ENCODE measurements around the gene AFF3.
"Not testable (repeated sequence)": the region's sequence is repeated elsewhere in the genome, so short reads cannot be mapped to it uniquely, and the experiment has no call there.

AFF3 gene

DNA sequence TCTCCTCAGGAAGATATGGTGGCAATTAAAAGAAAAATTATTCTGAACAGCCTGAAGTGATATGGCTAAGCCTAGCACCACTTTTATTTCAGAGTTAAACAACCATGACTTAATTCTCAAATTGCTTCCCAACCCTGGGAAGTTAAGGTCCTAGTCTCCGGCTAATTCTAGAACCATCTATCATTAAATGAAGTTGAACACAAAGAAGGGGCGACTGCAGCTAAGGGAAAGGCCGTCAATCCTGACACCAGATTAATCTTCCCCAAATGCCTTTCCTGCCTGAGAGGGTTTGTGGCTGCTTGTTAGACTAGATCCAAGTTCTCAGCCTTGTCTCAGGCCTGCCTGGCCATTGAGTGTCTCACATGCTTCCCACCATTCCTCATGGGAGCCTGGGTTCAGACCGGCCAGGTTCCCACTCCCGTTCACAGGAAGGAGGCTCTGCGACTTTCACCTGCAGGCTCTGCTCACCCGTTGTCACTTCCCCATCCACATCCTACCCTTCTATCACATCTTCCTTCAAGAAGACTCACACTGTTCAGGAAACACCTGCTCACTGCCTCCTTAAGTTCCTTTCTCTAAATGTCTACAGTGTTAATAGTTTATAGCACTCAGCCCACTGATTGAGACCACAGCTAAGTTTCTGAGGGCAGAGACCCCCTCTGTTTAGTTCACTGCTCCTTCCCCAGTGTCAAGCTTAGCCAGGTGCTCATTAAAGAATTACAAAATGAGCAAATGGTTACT, 369.6 kb downstream of the AFF3 start:
- DNase-seq (ENCODE audit: low read depth in 2 of 2, low spot score in 1 of 2), result no peak

GRCh38 chr2:99771681-99772333, 370.6 kb downstream of the AFF3 start:
- DNase-seq (ENCODE audit: low read depth in 2 of 2, low spot score in 1 of 2), result no peak

DNA sequence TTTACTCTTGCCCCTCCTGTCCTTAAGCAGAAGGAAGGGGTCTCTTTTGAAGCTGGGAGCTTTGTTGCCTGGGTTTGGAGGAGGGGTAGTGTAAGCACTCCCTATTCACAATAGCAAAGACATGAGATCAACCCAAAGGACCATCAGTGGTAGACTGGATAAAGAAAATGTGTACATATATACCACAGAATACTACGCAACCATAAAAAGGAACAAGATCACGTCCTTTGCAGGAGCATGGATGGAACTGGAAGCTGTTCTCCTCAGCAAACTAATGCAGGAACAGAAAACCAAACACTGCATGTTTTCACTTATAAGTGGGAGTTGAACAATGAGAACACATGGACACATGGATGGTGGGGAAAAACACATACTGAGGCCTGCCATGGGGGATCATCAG, 371.5 kb downstream of the AFF3 start:
- DNase-seq (ENCODE audit: low read depth in 2 of 2, low spot score in 1 of 2), result no peak

- no peak for DNase-seq (ENCODE audit: low read depth in 2 of 2, low spot score in 1 of 2)
Measured at GRCh38 chr2:99765731-99766318, 376.6 kb downstream of the AFF3 start.

DNA sequence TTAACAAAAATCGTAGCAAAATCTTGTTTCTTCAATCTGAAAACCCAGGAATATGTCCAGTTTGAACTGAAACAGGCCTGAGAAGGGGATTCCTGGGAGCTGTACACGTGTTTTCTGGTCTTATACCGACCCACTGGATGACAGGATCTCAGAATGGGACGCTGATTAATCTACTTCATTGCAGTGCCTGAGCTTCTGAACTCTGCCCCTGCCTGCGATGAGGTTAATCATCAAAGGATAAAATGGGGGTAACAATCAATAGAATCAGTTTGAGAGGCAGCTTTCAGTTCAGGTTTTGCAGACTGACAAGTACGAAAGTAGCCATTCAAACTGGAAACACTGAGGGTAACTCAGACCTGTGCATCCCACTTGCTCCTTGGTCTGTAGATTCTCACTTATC, 378.6 kb downstream of the AFF3 start:
- no peak for DNase-seq (ENCODE audit: low read depth in 2 of 2, low spot score in 1 of 2)

GRCh38 chr2:99762714-99763113, 379.7 kb downstream of the AFF3 start:
- no peak for DNase-seq (ENCODE audit: low read depth in 2 of 2, low spot score in 1 of 2)

- no peak for DNase-seq (ENCODE audit: low read depth in 2 of 2, low spot score in 1 of 2)
Measured at GRCh38 chr2:99757611-99758114, 384.7 kb downstream of the AFF3 start.

GRCh38 chr2:99756059-99756458, 386.3 kb downstream of the AFF3 start:
- DNase-seq (ENCODE audit: low read depth in 2 of 2, low spot score in 1 of 2), result no peak

DNA sequence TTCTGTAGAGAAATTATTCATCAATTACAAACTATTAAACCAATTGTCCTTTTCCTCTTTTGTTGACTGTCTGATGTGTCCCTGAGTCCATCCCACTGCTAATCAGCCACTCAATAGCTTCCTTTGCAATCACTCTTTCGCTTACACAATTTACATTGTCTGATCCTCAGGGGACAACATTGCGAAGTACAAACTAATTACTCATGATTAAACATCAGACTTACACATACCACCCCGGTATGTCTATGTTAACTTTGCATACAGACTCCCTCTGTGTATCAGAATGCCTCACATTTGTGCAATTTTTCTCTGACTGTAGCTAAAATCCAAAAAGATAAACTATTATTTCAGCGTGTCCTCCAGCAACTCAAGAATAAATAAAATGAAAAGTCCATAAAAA, 388.2 kb downstream of the AFF3 start:
- no peak for DNase-seq (ENCODE audit: low read depth in 2 of 2, low spot score in 1 of 2)

- DNase-seq (ENCODE audit: low read depth in 2 of 2, low spot score in 1 of 2), result no peak
Measured at GRCh38 chr2:99753505-99753904, 388.9 kb downstream of the AFF3 start.

GRCh38 chr2:99748344-99748743, 394.0 kb downstream of the AFF3 start:
- no peak for DNase-seq (ENCODE audit: low read depth in 2 of 2, low spot score in 1 of 2)

GRCh38 chr2:99747842-99748241, 394.5 kb downstream of the AFF3 start:
- no peak for DNase-seq (ENCODE audit: low read depth in 2 of 2, low spot score in 1 of 2)

- no peak for DNase-seq (ENCODE audit: low read depth in 2 of 2, low spot score in 1 of 2)
Measured at GRCh38 chr2:99743146-99743545, 399.2 kb downstream of the AFF3 start.

GRCh38 chr2:99737537-99737936, 404.9 kb downstream of the AFF3 start:
- no peak for DNase-seq (ENCODE audit: low read depth in 2 of 2, low spot score in 1 of 2)

GRCh38 chr2:99735753-99736152, 406.6 kb downstream of the AFF3 start:
- no peak for DNase-seq (ENCODE audit: low read depth in 2 of 2, low spot score in 1 of 2)

DNA sequence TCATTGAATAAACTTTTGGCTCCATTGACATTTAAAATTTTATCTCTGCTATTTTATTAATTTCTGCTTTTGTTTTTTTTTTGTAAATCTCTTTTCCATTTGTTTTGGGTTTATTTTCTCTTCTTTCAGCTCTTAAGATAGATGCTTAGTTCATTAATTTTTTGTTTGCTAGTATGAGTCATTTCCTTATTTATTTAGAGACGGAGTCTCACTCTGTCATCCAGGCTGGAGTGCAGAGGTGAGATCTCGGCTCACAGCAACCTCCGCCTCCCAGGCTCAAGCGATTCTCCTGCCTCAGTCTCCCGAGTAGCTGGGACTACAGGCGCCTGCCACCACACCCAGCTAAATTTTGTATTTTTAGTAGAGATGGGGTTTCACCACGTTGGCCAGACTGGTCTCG, 407.1 kb downstream of the AFF3 start:
- DNase-seq (ENCODE audit: low read depth in 2 of 2, low spot score in 1 of 2), result not testable (repeated sequence)

- no peak for DNase-seq (ENCODE audit: low read depth in 2 of 2, low spot score in 1 of 2)
Measured at GRCh38 chr2:99734236-99734635, 408.2 kb downstream of the AFF3 start.

- no peak for DNase-seq (ENCODE audit: low read depth in 2 of 2, low spot score in 1 of 2)
Measured at GRCh38 chr2:99729104-99730025, 413.0 kb downstream of the AFF3 start.

- DNase-seq (ENCODE audit: low read depth in 2 of 2, low spot score in 1 of 2), result no peak
Measured at GRCh38 chr2:99728166-99728565, 414.2 kb downstream of the AFF3 start.

DNA sequence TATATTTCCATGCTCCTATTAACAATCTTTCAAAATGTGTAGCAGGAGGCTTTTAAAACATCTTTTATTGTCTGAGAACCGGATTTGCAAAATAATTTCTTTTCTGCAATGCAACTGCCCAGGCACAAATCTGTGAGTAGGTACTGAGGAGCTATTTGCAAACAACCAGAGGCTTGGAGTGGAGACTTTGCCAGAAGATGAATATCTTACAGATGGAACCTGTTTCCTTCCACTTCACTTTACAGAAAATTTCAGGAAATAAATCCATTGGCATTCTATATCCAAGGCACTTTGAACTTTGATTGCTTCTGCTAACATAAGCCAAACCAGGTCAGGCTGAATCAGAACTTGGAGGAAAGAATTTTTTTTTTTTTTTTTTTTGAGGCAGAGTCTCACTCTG, 415.2 kb downstream of the AFF3 start:
- DNase-seq (ENCODE audit: low read depth in 2 of 2, low spot score in 1 of 2), result no peak

- no peak for DNase-seq (ENCODE audit: low read depth in 2 of 2, low spot score in 1 of 2)
Measured at GRCh38 chr2:99726691-99727090, 415.7 kb downstream of the AFF3 start.

Measured in stimulated activated CD8-positive, alpha-beta memory T cell treated with anti-CD3 and anti-CD28 coated beads, Interleukin-4, amount 100 ng/mL, for 1 hour (primary cell).